Measurements from ENCODE around the gene TTF1.

TTF1 gene

DNA sequence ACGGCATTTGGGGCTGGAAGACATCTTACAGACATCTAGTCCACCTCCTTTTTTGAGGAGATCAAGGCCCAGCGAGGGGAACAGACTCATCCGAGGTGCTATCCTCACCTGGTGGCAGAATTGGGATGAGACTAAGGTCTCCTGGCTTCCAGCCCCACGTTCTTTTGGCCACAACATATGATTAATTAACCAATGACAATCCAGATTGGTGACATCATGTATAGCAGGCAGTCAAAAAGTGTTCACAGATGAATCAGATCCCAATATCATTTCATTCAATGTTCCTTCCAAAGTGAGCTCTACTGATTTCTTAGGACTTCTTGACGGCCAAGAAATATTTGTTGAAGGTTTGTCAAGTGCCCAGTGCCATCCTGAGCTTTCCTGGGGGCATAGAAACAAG lies 7.3 kb upstream of the TTF1 start:
- H2BK5ac ChIP-seq (ENCODE audit: low read depth, low read length, poor library complexity), result no peak overlapping the region
- H4K91ac ChIP-seq (ENCODE audit: low read depth, low read length), result no peak overlapping the region
- H3K9ac ChIP-seq (ENCODE audit: low read length), result no peak overlapping the region
- no peak overlapping the region for H2BK120ac ChIP-seq (ENCODE audit: insufficient read depth, low read length, poor library complexity)
- no peak overlapping the region for H2BK12ac ChIP-seq (ENCODE audit: low read length)
- H3K14ac ChIP-seq (ENCODE audit: low read length), result no peak overlapping the region
- no peak overlapping the region for H4K8ac ChIP-seq (ENCODE audit: low read depth, low read length)
- H3K79me2 ChIP-seq (ENCODE audit: control insufficient read depth, insufficient read depth, low read length, poor library complexity), result no peaks in the 10 kb centered on the region
- H3K9me3 ChIP-seq (ENCODE audit: insufficient read depth, low read depth, low read length), result peaks cover 6% of the 10 kb centered on the region
- no peaks in the 10 kb centered on the region for H3K79me1 ChIP-seq (ENCODE audit: low read length)
- H4K12ac ChIP-seq (ENCODE audit: low read depth, low read length), result no peak overlapping the region
- no peak overlapping the region for H2AFZ ChIP-seq (ENCODE audit: insufficient read depth, low read length, poor library complexity)
- H3K18ac ChIP-seq (ENCODE audit: low read length), result no peak overlapping the region
- WGBS (ENCODE audit: extremely low coverage, insufficient coverage, insufficient read length), result no CpG with 5 or more reads among the region's 5 CpGs
- H3K4me3 ChIP-seq (ENCODE audit: low read depth, low read length), result no peak overlapping the region
- no peak overlapping the region for H3K4me2 ChIP-seq (ENCODE audit: low read length)
- H3K4me1 ChIP-seq (ENCODE audit: control insufficient read depth in 1 of 2, insufficient read depth in 2 of 2, low read length in 2 of 2), result peaks cover 8 to 14% of the 10 kb centered on the region in 2 experiments
- no peak overlapping the region for H3K27ac ChIP-seq (ENCODE audit: low read depth, low read length)
- H3K23ac ChIP-seq (ENCODE audit: low read length), result no peak overlapping the region
- DNase-seq, result no peak
- H3K27me3 ChIP-seq (ENCODE audit: insufficient read depth, low read length), result peaks cover 17% of the 10 kb centered on the region
- no peak overlapping the region for H2AK5ac ChIP-seq (ENCODE audit: low read length)
- H3K4ac ChIP-seq (ENCODE audit: low read depth, low read length), result no peak overlapping the region
- H3K36me3 ChIP-seq (ENCODE audit: control insufficient read depth in 1 of 2, insufficient read depth in 2 of 2, low read length in 2 of 2), result no peaks in the 10 kb centered on the region

DNA sequence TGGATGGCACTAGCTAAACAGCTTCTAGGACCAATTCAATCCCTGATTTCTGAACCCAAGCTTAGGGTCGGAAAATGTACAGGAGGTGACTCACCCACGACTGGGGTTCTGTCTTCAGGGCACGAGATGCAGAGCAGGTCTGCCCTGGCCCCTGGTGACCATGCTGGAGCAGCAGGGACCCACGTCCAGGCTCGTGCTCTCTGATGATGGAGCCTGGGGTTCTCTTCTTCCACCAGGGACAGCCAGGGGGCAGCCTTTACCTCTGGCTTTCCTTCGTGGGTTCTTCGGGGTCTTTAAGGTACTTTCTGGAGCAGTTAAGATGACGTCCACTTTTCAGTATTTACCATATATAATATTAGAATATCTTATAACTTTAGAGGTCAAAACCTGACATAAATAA lies 5.4 kb upstream of the TTF1 start:
- no peaks in the 10 kb centered on the region for H3K79me1 ChIP-seq (ENCODE audit: low read length)
- H3K36me3 ChIP-seq (ENCODE audit: control insufficient read depth in 1 of 2, insufficient read depth in 2 of 2, low read length in 2 of 2), result no peaks in the 10 kb centered on the region
- H3K18ac ChIP-seq (ENCODE audit: low read length), result no peak overlapping the region
- no peak overlapping the region for H2AK5ac ChIP-seq (ENCODE audit: low read length)
- H2BK120ac ChIP-seq (ENCODE audit: insufficient read depth, low read length, poor library complexity), result no peak overlapping the region
- H2BK12ac ChIP-seq (ENCODE audit: low read length), result no peak overlapping the region
- H4K8ac ChIP-seq (ENCODE audit: low read depth, low read length), result no peak overlapping the region
- no peak overlapping the region for H3K4me3 ChIP-seq (ENCODE audit: low read depth, low read length)
- DNase-seq, result peak in 1 of 2 donors; percentile 40
- no peak overlapping the region for H2AFZ ChIP-seq (ENCODE audit: insufficient read depth, low read length, poor library complexity)
- no peak overlapping the region for H3K23ac ChIP-seq (ENCODE audit: low read length)
- no peak overlapping the region for H3K27ac ChIP-seq (ENCODE audit: low read depth, low read length)
- H3K4me1 ChIP-seq (ENCODE audit: control insufficient read depth in 1 of 2, insufficient read depth in 2 of 2, low read length in 2 of 2), result peaks cover 8 to 14% of the 10 kb centered on the region in 2 experiments
- no CpG with 5 or more reads among the region's 8 CpGs for WGBS (ENCODE audit: extremely low coverage, insufficient coverage, insufficient read length)
- H2BK5ac ChIP-seq (ENCODE audit: low read depth, low read length, poor library complexity), result no peak overlapping the region
- H3K4me2 ChIP-seq (ENCODE audit: low read length), result no peak overlapping the region
- no peak overlapping the region for H3K9ac ChIP-seq (ENCODE audit: low read length)
- peaks cover 6% of the 10 kb centered on the region for H3K9me3 ChIP-seq (ENCODE audit: insufficient read depth, low read depth, low read length)
- no peak overlapping the region for H4K91ac ChIP-seq (ENCODE audit: low read depth, low read length)
- no peak overlapping the region for H3K4ac ChIP-seq (ENCODE audit: low read depth, low read length)
- H3K27me3 ChIP-seq (ENCODE audit: insufficient read depth, low read length), result peaks cover 17% of the 10 kb centered on the region
- no peak overlapping the region for H4K12ac ChIP-seq (ENCODE audit: low read depth, low read length)
- H3K14ac ChIP-seq (ENCODE audit: low read length), result no peak overlapping the region
- H3K79me2 ChIP-seq (ENCODE audit: control insufficient read depth, insufficient read depth, low read length, poor library complexity), result no peaks in the 10 kb centered on the region

DNA sequence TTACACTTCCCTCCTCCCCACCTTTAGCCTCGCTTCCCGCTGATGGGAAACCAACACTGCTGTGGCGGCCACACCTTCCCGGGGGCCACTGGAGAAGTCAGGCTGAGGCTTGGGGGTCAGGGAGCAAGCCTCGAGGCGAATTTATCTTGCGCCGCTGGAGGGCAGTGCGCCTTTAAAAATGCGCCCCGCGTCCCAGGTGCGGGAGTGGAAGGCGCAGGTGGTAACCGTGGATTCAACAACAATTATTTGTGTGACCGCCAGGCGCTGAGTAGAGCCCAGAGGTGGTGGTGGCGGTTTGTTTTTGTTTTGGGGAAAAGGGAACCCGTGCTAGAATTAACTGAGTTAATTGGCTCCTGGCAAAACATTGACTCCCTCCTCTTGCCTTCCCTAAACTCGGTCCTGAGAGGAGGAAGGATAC lies 4.5 kb upstream of the TTF1 start:
- Histone ChIP-seq H2AFZ (ENCODE audit: insufficient read depth, low read length, poor library complexity) (no peak overlapping the region), H4K91ac (ENCODE audit: low read depth, low read length) (no peak overlapping the region), H3K9me3 (ENCODE audit: insufficient read depth, low read depth, low read length) (peaks cover 6% of the 10 kb centered on the region), H3K36me3 (ENCODE audit: control insufficient read depth in 1 of 2, insufficient read depth in 2 of 2, low read length in 2 of 2) (no peaks in the 10 kb centered on the region), H3K4me3 (ENCODE audit: low read depth, low read length) (no peak overlapping the region), H3K27ac (ENCODE audit: low read depth, low read length) (no peak overlapping the region), H2AK5ac (ENCODE audit: low read length) (no peak overlapping the region), H3K4me2 (ENCODE audit: low read length) (peak overlapping the region; percentile 98), H3K9ac (ENCODE audit: low read length) (no peak overlapping the region), H3K4me1 (ENCODE audit: control insufficient read depth in 1 of 2, insufficient read depth in 2 of 2, low read length in 2 of 2) (peaks cover 8 to 14% of the 10 kb centered on the region in 2 experiments), H3K14ac (ENCODE audit: low read length) (no peak overlapping the region), H4K12ac (ENCODE audit: low read depth, low read length) (no peak overlapping the region), H3K23ac (ENCODE audit: low read length) (no peak overlapping the region), H3K27me3 (ENCODE audit: insufficient read depth, low read length) (peaks cover 17% of the 10 kb centered on the region), H2BK120ac (ENCODE audit: insufficient read depth, low read length, poor library complexity) (no peak overlapping the region), H3K4ac (ENCODE audit: low read depth, low read length) (no peak overlapping the region), H3K18ac (ENCODE audit: low read length) (no peak overlapping the region), H2BK12ac (ENCODE audit: low read length) (no peak overlapping the region), H4K8ac (ENCODE audit: low read depth, low read length) (no peak overlapping the region), H2BK5ac (ENCODE audit: low read depth, low read length, poor library complexity) (no peak overlapping the region), H3K79me2 (ENCODE audit: control insufficient read depth, insufficient read depth, low read length, poor library complexity) (no peaks in the 10 kb centered on the region), H3K79me1 (ENCODE audit: low read length) (peaks cover 2% of the 10 kb centered on the region)
- DNase-seq, result peak in 1 of 2 donors; percentile 65
- no CpG with 5 or more reads among the region's 20 CpGs for whole genome bisulfite sequencing (ENCODE audit: extremely low coverage, insufficient coverage, insufficient read length)

DNA sequence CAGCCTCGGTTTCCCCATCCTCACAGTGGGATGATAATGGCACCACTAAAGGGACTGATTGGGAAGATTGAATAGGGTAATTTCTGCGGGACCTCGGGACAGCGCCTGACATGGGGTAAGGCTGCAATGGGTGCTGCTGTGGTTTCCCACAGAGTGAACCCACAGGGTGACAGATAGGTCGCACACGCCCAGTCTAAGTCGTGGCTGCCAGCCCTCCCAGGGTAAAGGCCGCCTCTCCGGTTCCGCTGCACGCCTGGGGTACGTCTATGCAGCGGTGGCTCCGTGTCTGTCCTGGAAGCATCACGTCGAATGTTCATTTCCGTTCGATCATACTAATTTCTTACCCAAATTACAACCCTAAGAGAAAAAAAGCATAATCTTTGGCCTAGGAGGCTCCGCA lies 4.0 kb upstream of the TTF1 start:
- peak overlapping the region; percentile 98 for H3K4me2 ChIP-seq (ENCODE audit: low read length)
- H3K79me1 ChIP-seq (ENCODE audit: low read length), result peaks cover 2% of the 10 kb centered on the region
- H3K4me3 ChIP-seq (ENCODE audit: low read depth, low read length), result no peak overlapping the region
- H3K27me3 ChIP-seq (ENCODE audit: insufficient read depth, low read length), result peaks cover 17% of the 10 kb centered on the region
- no peak overlapping the region for H3K9ac ChIP-seq (ENCODE audit: low read length)
- no peaks in the 10 kb centered on the region for H3K79me2 ChIP-seq (ENCODE audit: control insufficient read depth, insufficient read depth, low read length, poor library complexity)
- H2AFZ ChIP-seq (ENCODE audit: insufficient read depth, low read length, poor library complexity), result peak overlapping the region; percentile 82
- H4K8ac ChIP-seq (ENCODE audit: low read depth, low read length), result no peak overlapping the region
- peaks cover 12 to 19% of the 10 kb centered on the region in 2 experiments for H3K4me1 ChIP-seq (ENCODE audit: control insufficient read depth in 1 of 2, insufficient read depth in 2 of 2, low read length in 2 of 2)
- H2BK120ac ChIP-seq (ENCODE audit: insufficient read depth, low read length, poor library complexity), result no peak overlapping the region
- no peaks in the 10 kb centered on the region for H3K36me3 ChIP-seq (ENCODE audit: control insufficient read depth in 1 of 2, insufficient read depth in 2 of 2, low read length in 2 of 2)
- no peak overlapping the region for H3K23ac ChIP-seq (ENCODE audit: low read length)
- no peak overlapping the region for H3K14ac ChIP-seq (ENCODE audit: low read length)
- WGBS (ENCODE audit: extremely low coverage, insufficient coverage, insufficient read length), result no CpG with 5 or more reads among the region's 19 CpGs
- H3K4ac ChIP-seq (ENCODE audit: low read depth, low read length), result no peak overlapping the region
- no peak overlapping the region for H4K12ac ChIP-seq (ENCODE audit: low read depth, low read length)
- no peak overlapping the region for H3K27ac ChIP-seq (ENCODE audit: low read depth, low read length)
- H2BK12ac ChIP-seq (ENCODE audit: low read length), result no peak overlapping the region
- H3K9me3 ChIP-seq (ENCODE audit: insufficient read depth, low read depth, low read length), result peaks cover 6% of the 10 kb centered on the region
- H2BK5ac ChIP-seq (ENCODE audit: low read depth, low read length, poor library complexity), result no peak overlapping the region
- DNase-seq, result no peak
- H3K18ac ChIP-seq (ENCODE audit: low read length), result no peak overlapping the region
- no peak overlapping the region for H4K91ac ChIP-seq (ENCODE audit: low read depth, low read length)
- no peak overlapping the region for H2AK5ac ChIP-seq (ENCODE audit: low read length)
